AG04449 (cell line): ENCODE measurements around the gene PWWP2A.

Experiments used
- CTCF ChIA-PET: fragments of 350-600 bp; formaldehyde crosslinking; extraction: SDS; loops from one replicate; lab custom pipeline; 2021; ENCODE audit warnings: antibody characterized with exemption; lab: Yijun Ruan, JAX
- POLR2A ChIA-PET: fragments of 400-600, 350-600 bp; formaldehyde crosslinking; extraction: SDS; loops from one replicate; lab custom pipeline; 2020; ENCODE audit warnings: antibody characterized with exemption, inconsistent platforms; lab: Yijun Ruan, JAX
- DNase-seq: peaks from one replicate; pipeline ENCODE4 v3.0.0-alpha.2; 2010; ENCODE audit warnings: low read depth, low spot score
- H3K4me3 ChIP-seq: 2 replicates; pipeline ENCODE4 v1.5.1; 2011; ENCODE audit warnings: low read depth, mild to moderate bottlenecking, control low read depth, low read length
- CTCF ChIP-seq: IDR thresholded peaks from one replicate; pipeline ENCODE4 v1.5.1; 2011; ENCODE audit warnings: mild to moderate bottlenecking, moderate library complexity, low read length, control low read depth, inconsistent platforms; ENCODE audit not compliant: insufficient read depth; ENCODE audit errors: missing control alignments

PWWP2A gene

GRCh38 chr5:160049099-160049498, 70.2 kb downstream of the PWWP2A start:
- TF ChIP-seq CTCF, result no peak
- ChIA-PET CTCF (interaction anchor here (0.9 to 2.5 kb wide), 4 partner anchors 10 to 32 kb away, joined by 3 to 13 read pairs (median 4); no protein-coding TSS in a partner anchor), POLR2A (no interaction called here)
- H3K4me3 ChIP-seq, result no peak overlapping the region
- DNase-seq, result no peak

GRCh38 chr5:160048131-160048530, 71.1 kb downstream of the PWWP2A start:
- no peak for DNase-seq
- TF ChIP-seq CTCF, result no peak
- H3K4me3 ChIP-seq, result no peak overlapping the region
- ChIA-PET CTCF (interaction anchor here (2.5 kb wide), 1 partner anchor 26 kb away, joined by 13 read pairs; no protein-coding TSS in a partner anchor), POLR2A (no interaction called here)

- POLR2A ChIA-PET, result no interaction called here
- no peak for DNase-seq
- no peak for TF ChIP-seq CTCF
- CTCF ChIA-PET, result interaction anchor here (2.5 kb wide), 1 partner anchor 26 kb away, joined by 13 read pairs; no protein-coding TSS in a partner anchor
- no peak overlapping the region for H3K4me3 ChIP-seq
Observed at GRCh38 chr5:160047423-160047822, 71.8 kb downstream of the PWWP2A start.

GRCh38 chr5:160044967-160045366, 74.3 kb downstream of the PWWP2A start:
- H3K4me3 ChIP-seq, result no peak overlapping the region
- ChIA-PET POLR2A (no interaction called here), CTCF (interaction anchor here (0.7 to 1.2 kb wide), 3 partner anchors 9 to 36 kb away, joined by 3 to 4 read pairs (median 3); no protein-coding TSS in a partner anchor)
- DNase-seq, result no peak
- TF ChIP-seq CTCF, result no peak

GRCh38 chr5:160044391-160044804, 74.9 kb downstream of the PWWP2A start:
- no peak for TF ChIP-seq CTCF
- CTCF ChIA-PET, result interaction anchor here (0.7 kb wide), 1 partner anchor 9 kb away, joined by 3 read pairs; no protein-coding TSS in a partner anchor
- POLR2A ChIA-PET, result no interaction called here
- H3K4me3 ChIP-seq, result no peak overlapping the region
- no peak for DNase-seq

GRCh38 chr5:160042671-160043070, 76.6 kb downstream of the PWWP2A start:
- H3K4me3 ChIP-seq, result no peak overlapping the region
- TF ChIP-seq CTCF, result no peak
- CTCF ChIA-PET, result interaction anchor here (0.6 kb wide), 1 partner anchor 162 kb away, joined by 3 read pairs; no protein-coding TSS in a partner anchor
- POLR2A ChIA-PET, result no interaction called here
- no peak for DNase-seq
